ENCODE data around the gene CACNA1S. TPM values are rescaled to one million over a fixed set of nuclear protein-coding genes. Genes with fewer than 3 reads are reported as not detected.

Gene CACNA1S
- total RNA-seq, 1 experiment from 2014 or later = not detected

GRCh38 chr1:201017828-201018163 is 94.4 kb downstream of the CACNA1S start:
- DNase-seq = no peak
- no peak overlapping the region for H3K18ac ChIP-seq (ENCODE audit: insufficient read length, low read depth, low read length)
- no peak overlapping the region for H4K5ac ChIP-seq (ENCODE audit: insufficient read length, low read depth, low read length)
- H3K27ac ChIP-seq (ENCODE audit: insufficient read length, low read depth, low read length) = no peak overlapping the region
- H3K4me3 Mint-ChIP-seq = no peak overlapping the region
- H2BK20ac ChIP-seq (ENCODE audit: low read depth, low read length, poor library complexity, severe bottlenecking) = no peak overlapping the region
- H3K4me1 ChIP-seq (ENCODE audit: insufficient read depth, low read length) = peaks cover 10% of the 10 kb centered on the region; the same call in 1 of the 2 replicates
- H4K8ac ChIP-seq (replicated peaks; ENCODE audit: insufficient read length, low read depth, low read length) = no peak overlapping the region
- H3K27me3 Mint-ChIP-seq (ENCODE audit: low read depth) = peaks cover 8% of the 10 kb centered on the region
- H3K4me2 ChIP-seq (ENCODE audit: insufficient read depth, insufficient read length, low read length) = no peak overlapping the region
- no peak overlapping the region for H2BK120ac ChIP-seq (ENCODE audit: low read depth, low read length, poor library complexity, severe bottlenecking)
- no CpG with 5 or more reads among the region's 2 CpGs for WGBS (ENCODE audit: extremely low coverage, insufficient read length, low lambda C conversion rate)
- no peak overlapping the region for H2BK15ac ChIP-seq (ENCODE audit: low read depth, low read length)
- no peaks in the 10 kb centered on the region for H4K20me1 ChIP-seq (ENCODE audit: control insufficient read depth, insufficient read depth, insufficient read length)
- no peaks in the 10 kb centered on the region for H3K9me3 ChIP-seq (ENCODE audit: control insufficient read depth, low read depth, low read length)
- no peaks in the 10 kb centered on the region for H3K27me3 ChIP-seq (ENCODE audit: insufficient read depth, low read length)
- no peak overlapping the region for H3T11ph ChIP-seq (ENCODE audit: low read length)
- no peaks in the 10 kb centered on the region; a peak in 1 of 5 replicates for H3K9me3 Mint-ChIP-seq
- no peaks in the 10 kb centered on the region for H3K79me1 ChIP-seq (ENCODE audit: insufficient read depth, low read depth, low read length, poor library complexity, severe bottlenecking)
- no peak overlapping the region for H2BK12ac ChIP-seq (ENCODE audit: insufficient read length, low read depth, low read length)
- H3K4me1 Mint-ChIP-seq = peaks cover 55 to 81% of the 10 kb centered on the region in 2 experiments
- no peak overlapping the region for H4K91ac ChIP-seq (ENCODE audit: insufficient read length, low read depth, low read length)
- H3K79me2 ChIP-seq (ENCODE audit: insufficient read depth, low read length) = peaks cover 1% of the 10 kb centered on the region; the same call in 1 of the 2 replicates
- no peak overlapping the region for H2AFZ ChIP-seq (ENCODE audit: low read length)
- H2AK5ac ChIP-seq (ENCODE audit: insufficient read length, low read length) = no peak overlapping the region
- no peak overlapping the region for H2BK5ac ChIP-seq (ENCODE audit: insufficient read length, low read length)
- H3K27ac Mint-ChIP-seq = peak overlapping the region in 1 of 3 experiments; percentile 39; a peak in 2 of 7 replicates
- H3K4ac ChIP-seq (ENCODE audit: low read depth, low read length) = no peak overlapping the region
- no peak overlapping the region for H3K23ac ChIP-seq (ENCODE audit: insufficient read length, low read depth, low read length)
- peaks cover 4% of the 10 kb centered on the region for H3K23me2 ChIP-seq (ENCODE audit: insufficient read length, low read depth, low read length, poor library complexity, severe bottlenecking)
- no peak overlapping the region for H3K9ac ChIP-seq (ENCODE audit: extremely low read depth, insufficient read length, low read length)
- TF ChIP-seq CTCF (conservative IDR thresholded peaks at IDR 0.05) = no peak
- H3K36me3 Mint-ChIP-seq (ENCODE audit: insufficient read depth in 1 of 3, low read depth in 3 of 3) = no peaks in the 10 kb centered on the region; a peak in 1 of 7 replicates
- H3K14ac ChIP-seq (ENCODE audit: insufficient read depth, low read length) = no peak overlapping the region
- no peak overlapping the region for H3K56ac ChIP-seq (ENCODE audit: insufficient read length, low read depth, low read length)

All from H9 (cell line).